Limb (tissue), 2 donors: ENCODE data around the gene DCP2.

Experiments
- DNase-seq, 2 donors: peaks; one replicate each; pipeline ENCODE4 v3.0.0-alpha.2; 2016; ENCODE audit errors: extremely low spot score in 2 of 2

Gene DCP2

DNA sequence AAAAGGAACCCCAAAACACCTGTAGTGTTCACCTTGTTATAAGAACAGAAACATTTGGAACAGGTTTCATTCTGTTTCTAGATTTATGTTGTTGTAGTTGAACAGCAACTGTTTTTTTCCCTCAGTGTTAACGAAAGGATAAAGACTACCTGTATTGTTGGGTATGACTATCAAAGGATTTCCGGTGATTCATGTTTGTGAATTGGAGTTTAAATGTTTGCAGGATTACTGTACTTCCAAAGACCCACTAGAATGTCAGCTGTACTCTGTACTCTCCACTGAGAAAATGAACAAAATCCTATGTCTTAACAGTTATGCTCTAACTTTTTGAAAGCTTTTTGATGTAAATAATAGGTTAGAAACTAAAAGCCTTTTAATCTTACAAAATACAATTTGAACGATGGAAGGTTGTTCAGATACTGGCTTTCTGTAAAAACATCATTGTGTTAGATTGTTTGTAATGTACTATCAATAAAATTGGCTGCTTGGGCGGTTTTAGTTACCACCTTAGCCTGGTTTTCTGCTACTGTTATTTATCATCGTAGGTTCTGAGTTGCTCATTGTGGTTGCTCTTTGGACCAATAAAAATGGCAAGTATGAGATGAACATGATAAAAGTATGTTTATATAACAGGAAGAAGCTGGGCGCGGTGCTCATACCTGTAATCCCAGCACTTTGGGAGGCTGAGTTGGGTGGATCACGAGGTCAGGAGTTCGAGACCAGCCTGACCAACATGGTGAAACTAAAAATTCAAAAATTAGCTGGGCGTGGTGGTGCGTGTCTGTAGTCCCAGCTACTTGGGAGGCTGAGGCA, 44.1 kb downstream of the DCP2 start:
- no peak for DNase-seq

DNA sequence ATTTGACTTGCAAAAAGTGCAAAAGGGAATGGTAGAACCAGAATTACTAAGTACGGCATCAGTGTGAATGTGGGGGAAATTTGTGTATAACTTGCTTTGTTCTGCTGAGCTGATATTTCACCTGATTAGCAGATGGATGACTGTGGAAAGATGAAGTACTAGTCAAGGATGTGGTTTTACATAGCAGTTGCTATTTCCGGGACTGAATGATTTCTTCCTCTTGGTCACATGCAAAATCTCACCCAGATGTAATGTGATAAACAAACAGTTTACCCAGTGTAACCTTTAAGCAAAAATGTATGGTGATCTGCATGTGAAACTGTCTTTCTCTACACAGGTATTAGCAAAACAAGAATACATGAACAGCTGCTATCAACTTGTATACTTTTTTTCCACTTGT, 46.1 kb downstream of the DCP2 start:
- DNase-seq = no peak

DNA sequence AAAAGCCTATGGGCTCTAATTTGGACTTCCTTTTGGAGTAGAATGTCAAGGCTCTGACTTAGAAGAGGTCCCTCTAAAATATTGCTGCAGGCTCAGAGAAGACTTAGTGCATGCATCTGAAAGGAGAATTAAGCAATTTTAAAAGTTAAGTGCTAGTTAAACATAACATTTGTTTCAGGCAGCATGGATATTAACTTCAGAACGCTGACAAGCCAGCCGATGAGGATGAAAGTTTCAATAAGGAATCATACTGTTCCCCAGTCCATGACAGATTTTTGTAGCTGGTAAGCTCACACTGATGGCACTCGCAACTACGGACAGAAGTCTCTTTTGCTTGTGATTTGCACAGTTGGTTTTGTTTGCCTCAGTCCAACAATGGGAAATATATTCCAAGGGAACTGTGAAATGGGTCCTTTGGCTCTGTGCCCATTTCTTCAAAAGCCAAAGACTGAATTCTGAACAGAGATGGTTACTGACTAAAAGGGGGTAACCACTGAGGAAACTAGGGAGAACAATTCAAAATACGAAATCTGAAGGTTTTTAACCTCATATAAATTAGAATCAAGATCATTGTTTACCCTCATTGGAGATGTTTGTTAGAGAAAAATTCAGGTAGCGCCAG, 47.6 kb downstream of the DCP2 start:
- no peak for DNase-seq

DNA sequence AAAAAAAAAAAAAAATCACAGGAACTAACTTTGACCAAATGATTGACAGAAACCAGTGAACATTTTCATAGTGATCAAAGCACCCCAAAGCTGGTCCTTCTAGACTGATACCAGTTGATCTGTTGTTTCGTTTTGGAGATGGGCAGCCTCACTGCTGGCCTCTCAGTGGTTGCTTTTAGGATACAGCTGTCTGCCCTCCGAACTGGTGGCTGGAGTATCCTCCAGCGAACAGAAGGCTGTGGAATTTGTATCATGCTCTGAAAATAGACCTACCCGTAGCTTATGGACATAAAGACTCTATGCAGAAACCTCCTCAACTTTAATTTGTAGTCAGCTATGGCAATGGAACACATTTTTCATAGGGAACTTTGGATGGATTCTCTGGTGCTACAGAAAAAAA, 49.0 kb downstream of the DCP2 start:
- DNase-seq = no peak

DNA sequence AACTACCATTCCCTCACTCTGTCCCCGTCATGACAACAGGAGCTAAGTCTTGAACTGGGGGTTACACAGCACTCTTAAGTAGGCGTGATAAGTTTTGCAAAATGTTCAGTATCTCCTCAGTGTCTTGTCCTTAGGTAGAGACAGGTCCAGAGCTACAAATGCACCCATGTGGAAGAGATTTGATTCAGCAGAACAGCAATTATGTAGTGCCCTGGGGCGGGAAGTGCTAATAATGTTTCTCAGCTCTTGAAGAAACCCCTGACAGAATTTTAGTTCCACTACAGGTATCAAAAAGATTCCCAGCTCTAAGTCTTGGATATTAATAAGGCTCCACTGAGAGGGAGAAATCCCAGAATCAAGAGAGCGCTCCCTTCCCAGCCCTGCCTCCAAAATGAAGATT, 49.6 kb downstream of the DCP2 start:
- DNase-seq = no peak

DNA sequence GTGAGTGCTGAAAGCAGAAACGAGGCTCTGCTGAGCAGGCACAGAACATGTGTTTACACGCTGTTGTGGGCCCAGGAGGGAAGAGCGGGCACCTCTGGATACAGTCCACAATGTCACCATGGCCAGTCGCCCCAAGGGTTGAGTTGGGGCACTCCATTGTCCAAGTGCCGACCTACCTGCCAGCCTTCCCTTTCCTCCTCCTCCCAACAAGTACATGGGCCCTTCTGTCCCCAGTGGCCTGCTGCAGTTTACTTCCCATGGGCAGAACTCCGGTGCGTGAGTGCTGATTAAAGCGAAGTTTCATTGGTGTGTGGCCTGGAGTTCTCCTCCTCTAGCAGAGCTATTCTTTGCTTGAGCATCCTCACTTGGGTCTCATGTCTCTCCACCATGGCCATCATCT, 50.4 kb downstream of the DCP2 start:
- DNase-seq = no peak

DNA sequence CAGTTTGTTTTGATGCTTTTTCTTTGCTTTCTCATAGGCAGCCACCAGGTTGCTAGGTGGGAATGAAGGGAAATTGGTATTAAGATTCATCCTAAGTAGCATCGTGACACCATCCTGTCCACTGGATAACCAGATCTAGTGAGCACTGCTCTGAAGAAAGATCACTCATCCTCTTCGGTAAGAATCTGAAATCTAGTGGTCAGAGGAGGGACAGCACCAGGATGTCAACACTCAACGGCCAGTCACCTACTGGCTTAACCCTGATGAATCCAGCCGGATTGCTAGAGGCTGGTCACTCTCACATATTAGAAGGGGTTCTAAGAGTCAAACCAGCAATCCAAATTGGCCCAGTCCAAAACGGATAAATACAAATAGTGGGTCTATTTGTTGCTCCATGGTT, 50.8 kb downstream of the DCP2 start:
- no peak for DNase-seq

DNA sequence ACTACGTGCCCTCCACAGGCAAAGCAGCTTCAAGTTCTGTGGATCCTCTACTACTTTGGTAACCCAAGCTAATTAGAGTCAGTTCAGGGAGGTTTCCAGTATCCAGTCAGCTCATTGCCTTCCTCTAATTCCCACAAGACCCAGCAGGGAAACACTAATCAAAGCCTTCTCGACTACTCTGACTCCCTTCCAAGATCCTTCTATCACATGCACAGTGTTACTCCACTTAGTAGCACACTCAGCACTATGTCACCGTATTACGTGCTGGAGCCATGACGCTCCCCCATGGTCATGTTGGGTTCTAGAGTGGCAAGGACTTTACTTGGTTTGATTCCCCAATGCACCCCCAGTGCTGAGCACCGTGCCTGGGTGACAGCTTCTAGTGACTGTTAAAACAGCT, 53.0 kb downstream of the DCP2 start:
- DNase-seq = no peak

DNA sequence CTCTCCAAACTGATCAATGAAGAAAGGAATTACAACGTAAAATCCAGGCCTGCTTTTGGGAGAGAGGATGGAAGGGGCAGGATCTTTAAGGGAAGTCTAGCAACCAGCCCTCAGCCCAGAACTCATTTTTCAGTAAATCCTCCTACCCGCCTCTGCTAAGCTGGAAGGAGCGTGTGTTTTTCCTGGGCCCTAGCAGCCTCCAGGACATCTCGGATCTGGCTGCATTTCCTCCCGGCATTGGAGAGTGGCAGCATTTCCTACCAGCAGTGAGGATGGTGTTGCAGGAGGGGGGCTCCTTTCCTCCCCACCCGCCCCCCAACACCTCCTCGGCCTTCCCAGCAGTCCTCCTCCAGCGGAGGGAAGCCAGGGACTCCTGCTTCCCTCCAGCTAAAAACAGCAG, 54.5 kb downstream of the DCP2 start:
- no peak for DNase-seq

DNA sequence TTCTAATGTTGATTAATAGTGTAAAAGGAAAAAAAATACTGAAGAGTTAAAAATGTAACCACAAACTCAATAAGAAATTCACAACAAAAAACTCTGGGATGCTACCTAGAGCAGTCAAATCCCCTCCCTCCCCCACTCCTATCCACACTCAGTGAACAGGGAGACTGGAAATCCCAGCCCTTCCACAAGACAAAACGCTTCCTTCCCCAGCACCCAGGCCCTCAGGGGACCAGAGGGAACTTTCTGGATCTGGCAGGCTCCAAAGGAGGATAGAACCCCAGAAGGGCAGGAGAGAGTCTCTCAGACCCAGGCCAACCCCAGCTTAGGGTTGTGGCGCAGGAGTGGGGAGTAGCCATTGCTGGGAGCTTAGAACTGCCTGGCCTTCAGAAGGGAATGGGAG, 55.0 kb downstream of the DCP2 start:
- DNase-seq = no peak

DNA sequence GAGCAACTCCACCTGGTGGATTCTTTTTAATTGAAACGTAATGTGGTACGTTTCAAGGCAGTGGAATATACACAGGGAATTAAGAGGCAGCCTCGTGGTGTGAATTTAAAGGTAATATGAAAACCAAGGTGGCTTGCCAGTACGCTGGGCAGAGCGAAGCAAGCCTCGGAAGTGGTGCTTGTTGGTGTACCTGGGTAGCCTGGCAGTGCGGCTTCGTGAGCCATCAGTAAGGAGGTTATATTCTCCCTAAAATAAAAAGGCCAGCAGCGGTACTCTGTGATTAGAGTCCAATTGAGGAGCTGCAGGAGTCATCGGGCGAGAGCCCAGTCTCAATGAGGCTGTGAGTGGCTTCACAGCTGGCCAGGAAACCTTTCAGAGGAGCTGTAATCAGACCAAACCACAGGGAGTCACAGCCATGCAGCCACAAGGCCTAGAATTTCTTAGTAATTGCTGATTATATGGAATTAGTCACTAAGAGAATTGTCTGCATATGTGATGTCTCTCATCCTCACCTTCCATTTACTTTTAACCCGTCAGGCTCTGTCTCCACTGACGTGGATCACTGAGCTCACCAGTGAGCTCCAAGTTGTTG, 57.7 kb downstream of the DCP2 start:
- DNase-seq = no peak

DNA sequence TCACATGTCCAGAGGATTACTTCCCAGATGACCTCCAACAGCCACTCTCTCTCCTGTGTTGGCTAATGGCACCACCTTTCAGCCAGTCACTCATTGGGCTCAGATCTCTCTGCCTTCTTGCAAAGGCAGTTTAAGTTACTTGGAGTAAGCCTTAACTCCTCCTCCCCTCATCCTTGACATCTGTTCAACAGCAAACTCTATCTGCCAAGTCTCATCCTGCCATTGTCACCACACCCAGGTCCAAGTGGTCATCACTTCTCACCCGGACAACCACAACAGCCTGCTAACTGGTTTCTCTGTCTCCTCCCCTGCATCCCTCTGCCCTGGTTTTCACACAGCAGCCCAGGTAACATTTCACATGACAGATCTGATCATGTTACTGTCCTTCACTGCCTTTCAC, 58.5 kb downstream of the DCP2 start:
- no peak for DNase-seq

DNA sequence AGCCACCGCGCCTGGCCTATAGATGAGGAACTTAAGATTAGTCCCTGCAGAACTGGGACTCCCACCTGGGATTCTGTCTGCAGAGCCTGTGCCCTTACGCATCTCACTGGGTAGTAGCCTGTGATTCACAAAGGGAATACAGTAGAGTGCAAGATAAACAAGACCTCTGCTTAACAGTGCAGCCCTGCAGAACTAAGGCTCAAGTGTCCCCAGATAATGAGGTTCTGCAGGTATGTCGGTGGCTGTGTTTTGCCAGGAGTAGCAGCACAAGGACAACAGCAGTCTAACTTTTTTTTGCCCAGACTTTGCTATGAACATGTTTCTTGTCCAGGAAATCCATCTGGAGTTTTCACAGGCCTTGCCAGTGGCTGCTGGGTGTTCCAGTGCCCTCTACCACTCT, 59.7 kb downstream of the DCP2 start:
- DNase-seq = no peak

DNA sequence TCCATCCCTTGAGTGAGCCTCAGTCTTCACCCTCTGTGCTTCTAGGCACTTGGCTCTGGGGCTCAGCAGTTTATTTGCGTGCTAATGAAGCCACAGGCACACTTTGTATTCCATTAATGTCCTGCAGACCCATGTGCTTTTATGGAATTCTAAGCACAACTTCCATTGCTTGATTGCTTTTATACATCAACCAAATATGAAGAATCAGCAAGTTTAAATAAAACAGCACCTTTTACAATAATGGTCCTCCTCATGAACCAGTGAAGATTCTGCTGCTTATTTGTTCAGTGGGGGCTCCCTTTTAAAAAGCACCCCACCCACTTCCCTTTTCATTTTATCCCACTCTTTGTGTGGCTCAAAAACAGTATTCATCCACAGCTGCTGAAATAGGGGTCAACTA, 60.2 kb downstream of the DCP2 start:
- DNase-seq = no peak

DNA sequence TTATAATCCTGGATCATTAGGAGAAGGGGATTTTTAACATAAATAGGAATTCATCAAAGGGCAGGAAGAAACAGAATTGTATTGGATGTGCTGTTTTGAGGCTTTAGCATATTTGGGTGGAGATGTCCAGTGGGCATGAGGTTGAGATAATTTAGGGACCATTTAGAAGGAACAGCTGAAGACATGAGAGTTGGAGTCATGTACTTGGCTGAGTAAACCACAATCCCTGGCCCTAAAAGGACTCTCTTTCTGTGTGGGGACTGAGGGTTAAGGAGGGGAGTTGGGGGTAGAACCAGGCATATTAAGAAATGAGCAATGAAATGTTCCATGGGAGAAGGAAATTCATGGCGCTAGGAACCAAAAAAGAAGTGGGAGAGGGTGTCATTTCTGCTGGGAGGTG, 61.5 kb downstream of the DCP2 start:
- DNase-seq = no peak

DNA sequence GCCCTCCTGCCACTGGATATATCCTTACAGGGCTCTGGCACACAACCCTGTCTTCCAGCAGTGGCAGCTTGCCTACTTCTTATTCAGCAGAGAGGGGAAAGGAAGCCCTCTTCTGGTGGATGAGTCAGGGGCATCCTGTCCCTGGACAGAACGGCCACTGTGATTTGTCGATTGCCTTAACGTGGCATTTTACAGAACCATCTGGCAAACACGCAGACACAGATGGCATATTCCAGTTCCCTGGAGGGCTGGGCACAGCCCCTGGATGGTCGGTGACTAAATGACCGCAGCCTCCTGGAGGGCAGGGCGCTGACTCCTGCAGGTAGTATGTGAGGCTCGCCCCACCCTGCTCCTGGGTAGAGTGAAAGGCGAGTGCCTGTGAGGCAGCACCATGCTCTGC, 62.1 kb downstream of the DCP2 start:
- no peak for DNase-seq

DNA sequence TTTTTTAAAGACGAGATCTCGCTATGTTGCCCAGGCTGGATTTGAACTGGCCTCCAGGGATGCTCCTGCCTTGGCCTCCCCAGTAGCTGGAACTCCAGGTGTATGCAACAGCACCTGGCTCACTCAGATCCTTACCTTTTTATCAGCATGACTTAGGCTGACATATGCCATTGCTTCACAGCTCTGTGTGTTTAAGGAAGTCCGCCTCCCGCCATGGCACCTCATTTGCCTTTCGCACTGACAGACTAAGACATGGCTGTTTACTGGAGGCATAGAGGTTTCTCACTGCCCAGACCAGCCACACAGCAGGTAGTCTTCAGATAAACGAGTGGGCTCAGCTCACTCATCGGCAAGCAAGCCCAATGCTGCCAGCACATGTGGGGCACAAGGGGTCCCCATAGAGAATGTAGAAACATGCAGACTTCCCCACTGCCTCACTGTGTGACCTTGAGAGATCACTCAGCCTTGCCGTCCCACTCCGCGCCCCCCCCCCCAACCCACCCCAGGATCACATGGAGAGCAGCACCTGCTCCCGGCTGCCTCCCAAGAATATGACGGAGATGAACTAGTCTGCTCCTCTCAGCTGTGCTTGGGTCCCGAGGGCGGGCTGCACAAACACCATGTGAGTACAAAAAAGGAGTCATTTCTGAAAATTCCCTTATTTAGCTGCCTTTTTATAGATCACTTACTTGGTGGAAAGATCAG, 62.8 kb downstream of the DCP2 start:
- peak in 1 of 2 donors; percentile 59 for DNase-seq

DNA sequence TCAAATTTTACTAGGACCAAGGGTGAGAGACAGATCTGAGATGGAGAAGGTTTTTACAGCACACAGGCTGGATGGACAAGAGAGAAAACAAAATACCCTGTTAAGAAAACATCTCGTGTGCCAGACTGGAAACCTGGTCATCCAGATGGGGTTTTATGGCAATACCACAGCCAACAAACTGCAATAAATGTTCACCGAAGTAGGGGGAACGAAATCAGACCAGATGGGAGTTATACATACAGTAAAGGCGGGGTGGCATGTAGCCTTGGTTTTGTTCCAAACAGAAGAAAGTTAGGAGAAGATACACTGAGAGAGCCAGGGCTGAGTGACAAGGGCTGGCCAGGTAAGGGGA, 63.3 kb downstream of the DCP2 start:
- no peak for DNase-seq

DNA sequence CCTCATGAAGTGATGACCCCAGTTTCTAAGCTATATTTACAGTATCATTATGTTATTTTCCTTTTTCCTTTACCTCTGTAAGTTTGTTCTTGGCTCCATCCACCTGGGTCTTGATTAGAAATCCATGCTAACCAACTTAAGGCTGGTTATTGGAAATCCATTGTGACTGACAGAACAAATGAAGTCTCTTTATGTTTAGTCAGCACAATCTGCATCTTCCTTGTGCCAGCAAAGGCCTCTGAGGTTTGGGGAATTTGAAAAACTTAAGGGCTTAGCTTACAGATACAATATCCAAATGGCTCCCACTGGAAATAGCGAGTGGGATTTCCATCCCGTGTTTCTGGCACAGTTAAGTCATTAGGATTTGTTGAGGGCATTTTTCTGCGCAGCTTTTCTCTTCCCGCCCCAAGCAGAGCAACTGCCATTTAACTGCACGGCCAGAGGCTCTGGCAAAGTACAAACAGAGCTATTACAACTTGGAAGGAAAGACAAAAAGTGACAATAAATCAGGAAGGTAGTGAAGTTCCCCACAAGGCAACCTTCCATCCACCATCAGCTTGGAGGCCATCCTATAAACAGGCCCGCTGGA, 64.2 kb downstream of the DCP2 start:
- DNase-seq = peak in 1 of 2 donors; percentile 51

DNA sequence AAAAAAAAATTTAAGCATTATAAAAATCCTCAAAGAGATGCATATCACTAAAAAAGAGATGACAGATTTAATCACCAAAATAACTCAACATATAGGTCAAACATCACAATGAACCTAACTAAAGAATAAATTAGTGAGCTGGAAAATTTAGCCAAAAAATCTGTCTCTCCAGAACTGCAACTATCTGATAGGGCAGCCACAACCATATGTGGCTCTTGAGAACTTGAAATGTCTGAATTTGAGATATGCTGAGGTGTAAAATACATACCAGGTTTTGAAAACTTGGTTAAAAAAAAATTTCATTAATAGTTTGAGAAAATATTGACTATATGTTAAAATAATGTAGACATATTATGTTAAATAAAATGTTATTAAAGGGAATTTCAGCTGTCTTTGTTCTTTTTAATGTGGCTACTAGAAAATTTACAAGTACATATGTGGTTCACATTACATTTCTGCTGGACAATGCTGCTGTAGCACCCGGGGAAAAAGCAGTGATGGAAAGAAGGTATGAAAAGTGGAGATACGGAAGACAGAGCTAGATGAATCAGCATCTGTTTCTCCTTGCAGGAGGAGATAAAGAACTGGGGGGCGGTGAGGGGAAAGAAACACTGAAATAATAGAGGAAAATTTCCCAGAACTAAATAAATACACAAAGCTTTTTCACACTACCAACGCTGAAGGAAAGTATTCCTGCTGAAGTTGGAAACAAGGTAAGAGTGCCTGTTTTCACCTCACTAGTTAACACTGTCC, 66.1 kb downstream of the DCP2 start:
- DNase-seq = no peak

DNA sequence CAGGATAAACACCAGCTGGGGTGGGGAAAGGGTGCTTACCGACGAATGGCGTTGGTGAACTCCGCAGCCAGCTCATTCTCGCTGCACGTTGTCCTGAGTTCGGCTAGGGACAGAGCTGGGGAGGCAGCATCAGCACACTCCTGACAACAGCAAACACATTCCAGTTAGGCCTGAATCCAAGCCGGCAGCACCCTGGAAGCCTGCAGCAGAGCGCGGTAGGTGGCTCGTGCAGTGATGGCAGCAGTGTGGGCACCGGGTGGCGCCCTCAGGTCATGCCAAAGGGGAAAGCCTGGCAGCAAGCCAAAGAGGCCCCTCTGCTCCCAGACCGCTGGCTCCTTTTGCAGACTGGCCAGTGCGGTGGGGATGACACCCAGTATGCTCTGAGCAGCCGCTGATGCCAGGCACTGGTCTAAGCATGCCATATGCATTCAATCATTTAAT, 66.9 kb downstream of the DCP2 start:
- peak in 1 of 2 donors; percentile 71 for DNase-seq
